ENCODE data around the gene UBE4A. TPM values are rescaled to one million over a fixed set of nuclear protein-coding genes. Genes with fewer than 3 reads are reported as not detected.
A peak's percentile ranks its signal among the peaks of the same experiment; 100 is the strongest.

Gene UBE4A
- polyA plus RNA-seq, 3 donors: 34.5 to 50.0 (median 48.0) TPM

DNA sequence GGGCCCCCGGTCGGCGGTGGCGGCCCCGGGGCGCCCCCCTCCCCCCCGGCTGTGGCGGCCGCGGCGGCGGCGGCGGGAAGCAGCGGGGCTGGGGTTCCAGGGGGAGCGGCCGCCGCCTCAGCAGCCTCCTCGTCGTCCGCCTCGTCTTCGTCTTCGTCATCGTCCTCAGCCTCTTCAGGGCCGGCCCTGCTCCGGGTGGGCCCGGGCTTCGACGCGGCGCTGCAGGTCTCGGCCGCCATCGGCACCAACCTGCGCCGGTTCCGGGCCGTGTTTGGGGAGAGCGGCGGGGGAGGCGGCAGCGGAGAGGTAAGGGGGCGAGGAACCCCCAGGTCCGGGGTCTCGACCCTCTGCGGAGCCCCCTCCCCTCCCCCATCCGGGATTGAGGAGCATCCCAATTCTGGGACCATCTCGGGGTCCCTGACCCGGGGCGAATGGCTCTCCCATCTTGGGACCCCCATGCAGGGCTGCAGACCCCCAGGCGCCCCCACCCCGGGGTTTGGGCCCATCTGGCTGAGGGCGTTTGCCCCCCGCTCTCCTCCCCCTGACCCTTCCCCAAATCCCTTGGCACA is 77.3 kb downstream of the UBE4A start:
- DNase-seq: no peak

DNA sequence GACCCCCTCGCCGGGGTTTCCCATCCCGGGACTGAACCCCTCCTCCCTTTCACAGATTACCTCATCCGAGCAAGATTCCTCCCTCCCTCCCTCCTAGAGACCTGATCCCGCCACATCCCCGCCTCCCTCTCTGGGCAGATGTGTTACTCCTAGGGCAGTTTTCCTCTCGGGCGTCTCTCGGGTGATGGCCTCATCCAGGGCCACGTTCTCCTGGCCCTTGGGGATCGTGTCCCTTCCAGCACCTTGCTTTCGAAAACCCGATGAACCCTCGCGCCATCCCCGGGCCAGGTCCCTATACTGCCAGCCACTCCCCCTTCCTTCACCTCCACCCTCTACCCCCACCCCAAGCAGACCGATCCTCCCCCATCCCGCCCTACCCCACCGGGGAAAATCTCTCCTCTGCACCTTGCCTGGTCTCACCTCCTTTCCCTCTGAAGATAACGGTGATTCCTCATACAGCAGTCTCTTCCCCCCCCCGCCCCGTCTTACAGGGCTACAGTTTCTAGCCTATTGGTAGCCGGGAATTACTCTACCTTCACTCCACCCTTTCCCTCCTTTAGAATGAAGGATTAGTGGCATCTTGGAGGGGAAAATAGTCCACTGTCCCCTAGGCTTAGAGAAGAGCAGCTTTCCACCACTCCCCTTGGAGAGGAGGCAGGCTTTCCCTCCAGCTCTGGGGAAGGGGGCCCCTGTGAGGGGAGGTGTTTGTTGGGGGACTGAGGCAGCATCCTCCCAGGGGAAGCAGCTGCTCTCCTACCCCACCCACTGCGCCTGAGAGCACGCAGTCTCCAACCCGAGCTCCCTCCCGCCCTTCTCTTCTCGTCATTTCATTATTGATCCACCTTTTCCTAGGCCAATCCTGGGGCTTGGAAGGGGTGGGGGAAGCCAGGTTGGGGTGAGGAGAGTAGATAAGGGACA is 78.1 kb downstream of the UBE4A start:
- DNase-seq: peak; percentile 60

DNA sequence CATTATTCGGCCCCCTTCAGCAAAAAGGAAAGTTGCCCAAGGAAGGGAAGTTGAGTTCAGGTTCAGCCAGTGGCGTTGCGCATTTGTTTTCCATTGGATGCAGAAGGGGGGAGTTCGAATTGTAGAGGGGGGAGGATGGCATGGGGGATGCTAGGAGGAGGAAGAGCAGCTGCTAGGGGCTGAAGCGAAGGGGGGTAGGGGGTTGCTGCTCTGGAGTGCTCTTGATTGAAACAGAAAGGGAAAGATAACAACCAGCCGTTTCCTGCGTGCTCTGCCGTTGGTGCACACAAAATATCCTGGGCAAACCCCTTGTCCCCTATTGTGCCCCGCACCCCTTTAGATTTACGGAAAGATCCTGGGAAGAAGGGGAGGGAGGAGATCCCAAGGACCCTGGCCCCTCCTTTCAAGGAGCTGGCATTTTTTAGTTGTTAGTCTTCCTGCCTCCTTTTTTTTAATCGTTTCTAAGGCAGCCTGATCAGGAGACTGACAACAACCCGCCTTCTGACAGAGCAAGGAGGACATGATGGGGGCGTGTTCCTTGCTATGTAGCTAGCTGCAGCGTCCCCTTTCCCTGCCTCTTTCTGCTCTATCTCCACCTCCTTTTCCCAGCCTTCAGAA is 79.0 kb downstream of the UBE4A start:
- peak; percentile 77 for DNase-seq

DNA sequence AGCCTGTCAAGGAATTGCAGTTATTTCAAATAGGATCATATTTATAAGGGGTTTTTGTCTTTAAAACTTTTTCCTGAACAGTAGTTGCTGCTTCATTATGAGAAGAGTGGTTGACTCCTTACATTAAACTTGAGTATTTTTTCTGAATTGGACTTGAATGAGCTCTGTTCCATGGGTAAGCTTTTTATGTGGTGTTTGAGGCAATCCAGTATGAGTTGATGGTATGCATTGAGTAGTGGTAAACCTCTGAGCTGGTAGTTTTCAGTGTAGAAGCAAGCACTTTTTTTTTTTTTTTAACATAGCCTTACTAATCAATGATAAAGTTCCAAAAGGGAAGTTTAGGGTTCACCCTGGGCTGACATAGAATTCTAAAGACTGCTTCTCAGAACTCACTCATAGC is 80.2 kb downstream of the UBE4A start:
- no peak for DNase-seq

DNA sequence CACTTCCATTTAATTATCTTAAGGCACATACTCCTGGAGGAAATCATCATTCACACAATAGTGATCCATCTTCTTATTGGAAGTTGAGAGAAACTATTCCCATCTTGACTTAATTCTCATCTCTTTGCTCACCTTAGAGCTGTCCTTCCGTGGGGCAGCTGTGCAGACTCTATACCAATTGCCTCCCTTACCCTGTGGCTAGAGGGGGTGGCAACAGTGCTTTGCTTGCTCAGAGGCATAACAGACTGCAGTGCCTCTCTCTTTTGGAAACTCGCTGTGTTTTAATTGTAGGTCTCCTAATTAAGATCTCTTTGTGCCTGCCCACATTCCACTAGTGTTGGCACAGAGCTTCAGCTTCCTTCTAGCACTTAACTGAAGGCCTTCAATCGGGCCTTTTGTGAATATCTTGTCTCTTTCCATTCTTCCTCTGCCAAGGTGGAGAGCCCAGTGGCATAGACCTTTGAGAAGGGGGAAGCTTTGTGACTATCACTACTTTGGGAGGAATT is 82.4 kb downstream of the UBE4A start:
- DNase-seq: no peak

DNA sequence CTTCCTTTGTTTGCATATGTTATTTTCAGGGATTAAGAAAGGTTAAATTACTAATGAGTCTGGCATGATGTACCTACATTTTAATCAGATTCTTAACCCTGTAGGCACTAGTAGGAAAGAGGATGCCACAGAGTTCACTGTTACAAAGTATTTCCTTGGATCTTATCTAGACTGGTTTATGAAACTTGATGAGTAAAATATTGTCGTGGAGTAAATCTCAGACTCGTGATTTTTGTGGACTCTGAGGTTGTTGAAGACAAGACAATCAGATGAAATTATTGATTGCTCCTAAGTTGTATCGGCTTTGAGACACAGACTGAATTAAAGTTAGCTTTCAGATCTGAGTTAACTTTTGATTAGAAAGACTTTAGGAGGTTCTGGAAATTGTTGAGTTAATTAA is 82.9 kb downstream of the UBE4A start:
- DNase-seq: no peak

DNA sequence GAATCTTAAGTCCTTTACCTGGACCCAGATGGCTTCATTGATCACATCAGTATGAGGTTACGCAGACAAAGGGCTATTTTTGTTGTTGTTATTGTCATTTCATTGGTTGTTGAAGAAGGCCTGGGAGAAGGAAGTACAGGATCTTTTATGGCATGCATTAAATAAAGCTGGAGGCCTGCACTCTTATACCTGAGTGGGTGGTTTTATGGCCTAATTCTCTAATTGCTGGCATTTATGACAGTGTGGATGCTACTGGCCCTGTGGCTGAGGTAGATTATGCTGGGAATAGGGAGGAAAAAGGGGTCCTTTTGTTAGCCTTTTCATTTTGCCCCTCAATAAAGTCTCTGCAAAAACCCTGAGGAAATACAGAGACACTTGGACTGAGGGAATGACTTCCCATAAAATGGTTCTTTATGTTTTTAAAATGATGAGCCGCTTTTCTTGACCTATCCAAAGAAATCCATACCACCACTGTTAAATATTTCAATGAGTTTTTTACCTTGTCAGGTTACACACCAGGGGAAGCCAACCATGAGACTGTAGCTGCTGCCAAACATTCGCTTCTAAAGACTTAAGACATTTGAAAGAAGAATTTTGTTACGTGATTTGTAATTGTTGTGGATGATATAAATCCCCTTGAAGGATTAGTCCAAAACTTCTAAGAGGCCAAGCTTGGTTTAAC is 83.6 kb downstream of the UBE4A start:
- no peak for DNase-seq

DNA sequence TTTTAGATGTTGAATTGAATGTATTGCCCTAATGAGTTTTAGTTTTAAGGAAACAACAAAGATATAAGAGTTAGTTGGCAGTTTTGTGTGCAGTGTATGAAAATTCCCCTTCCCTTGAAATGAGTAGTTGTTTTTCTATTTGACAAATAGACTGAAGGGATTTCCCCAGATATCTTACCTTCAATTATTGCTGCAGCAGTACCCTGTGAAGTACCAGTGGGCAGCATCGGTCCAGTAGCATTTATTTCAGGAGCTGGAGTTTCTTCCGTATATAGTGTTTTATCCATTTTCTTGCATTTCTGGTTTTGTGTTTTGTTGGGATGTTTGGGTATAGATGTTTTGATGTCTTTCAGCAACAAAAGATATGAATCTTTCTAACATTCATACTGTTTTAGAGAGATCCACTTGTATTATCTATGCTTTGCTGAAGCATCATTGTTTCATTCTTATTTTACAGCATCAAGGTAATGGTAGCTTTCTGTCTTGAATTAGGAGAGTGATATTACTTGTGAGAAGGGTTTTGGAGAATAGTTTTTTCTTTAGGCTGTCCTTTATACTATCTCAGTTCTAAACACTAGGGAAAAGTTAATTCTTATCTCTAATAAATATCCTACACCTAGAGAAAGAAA is 84.3 kb downstream of the UBE4A start:
- DNase-seq: no peak

DNA sequence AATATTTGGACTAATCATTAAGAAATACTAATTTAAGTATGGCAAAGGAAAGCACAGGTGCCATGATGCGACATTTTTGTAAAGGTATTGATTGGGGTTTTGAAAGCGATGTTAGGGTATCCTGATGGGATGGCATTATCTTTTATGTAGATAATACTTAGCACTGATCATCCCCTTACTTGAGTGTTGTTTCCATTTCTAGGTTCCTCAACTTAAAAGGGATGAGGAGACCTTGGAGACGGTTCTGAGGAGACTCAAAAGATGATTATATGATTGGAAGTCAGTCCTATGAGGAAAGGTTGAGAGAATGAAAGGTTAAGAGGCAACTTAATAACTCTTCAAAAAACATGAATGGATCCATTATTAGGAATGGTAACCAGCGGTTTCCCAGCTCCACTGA is 88.0 kb downstream of the UBE4A start:
- DNase-seq: no peak

DNA sequence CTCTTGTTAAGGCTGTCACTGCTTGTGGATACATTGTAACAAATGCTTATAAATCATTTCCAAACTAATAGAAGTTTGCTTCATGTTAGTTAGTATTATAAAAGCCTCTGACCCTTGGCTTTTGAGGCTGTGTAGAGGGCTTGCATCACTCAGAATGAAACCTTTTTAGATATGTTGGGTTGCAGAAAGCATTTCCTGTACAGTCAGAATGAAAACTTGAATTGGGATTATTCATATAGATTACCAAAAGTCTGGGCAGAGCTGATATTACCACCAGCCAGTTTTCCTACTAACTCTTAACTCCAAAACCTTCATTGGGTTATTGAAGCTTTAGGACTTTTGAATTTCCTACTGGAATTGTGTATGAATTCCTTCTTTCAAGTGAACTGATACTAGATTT is 88.9 kb downstream of the UBE4A start:
- DNase-seq: no peak

Other genes starting within 250 kb of the UBE4A start
- gene SCN4B, start 206.8 kb upstream of the UBE4A start, polyA plus RNA-seq (ENCODE audit: insufficient read length in 3 of 3): 1 to 10 TPM; 1.4 to 2.5 (median 1.4) TPM
- gene SCN2B, start 183.0 kb upstream of the UBE4A start, polyA plus RNA-seq (ENCODE audit: insufficient read length in 3 of 3): 1 to 10 TPM; 3.7 to 4.9 (median 4.9) TPM
- gene JAML, start 134.6 kb upstream of the UBE4A start, polyA plus RNA-seq (ENCODE audit: insufficient read length in 3 of 3): 1 to 10 TPM; 1.8 to 3.0 (median 2.4) TPM
- 1 to 10 TPM; 4.5 to 7.6 (median 5.5) TPM for gene MPZL3, start 107.2 kb upstream of the UBE4A start, polyA plus RNA-seq (ENCODE audit: insufficient read length in 3 of 3)
- gene MPZL2, start 95.3 kb upstream of the UBE4A start, polyA plus RNA-seq (ENCODE audit: insufficient read length in 3 of 3): 10 to 100 TPM; 17.1 to 26.3 (median 25.6) TPM
- under 1 TPM; 0.27 to 0.52 (median 0.36) TPM for gene CD3E, start 54.9 kb upstream of the UBE4A start, polyA plus RNA-seq (ENCODE audit: insufficient read length in 3 of 3)
- gene CD3D, start 16.9 kb upstream of the UBE4A start, polyA plus RNA-seq (ENCODE audit: insufficient read length in 3 of 3): under 1 TPM in 1 of 3 donors, not detected in 2; 0.20 TPM
- under 1 TPM; 0.20 to 0.52 (median 0.29) TPM for gene CD3G, start 15.3 kb upstream of the UBE4A start, polyA plus RNA-seq (ENCODE audit: insufficient read length in 3 of 3)
- gene ATP5MG, start 42.0 kb downstream of the UBE4A start, polyA plus RNA-seq (ENCODE audit: insufficient read length in 3 of 3): 100 to 1,000 TPM; 417 to 493 (median 431) TPM
- 10 to 100 TPM; 41.5 to 54.5 (median 52.9) TPM for gene KMT2A, start 76.9 kb downstream of the UBE4A start, polyA plus RNA-seq (ENCODE audit: insufficient read length in 3 of 3)
- 1 to 10 TPM; 1.8 to 2.9 (median 2.6) TPM for gene TTC36, start 167.9 kb downstream of the UBE4A start, polyA plus RNA-seq (ENCODE audit: insufficient read length in 3 of 3)
- 10 to 100 TPM; 31.7 to 42.8 (median 33.9) TPM for gene TMEM25, start 171.6 kb downstream of the UBE4A start, polyA plus RNA-seq (ENCODE audit: insufficient read length in 3 of 3)
- 10 to 100 TPM; 43.7 to 54.2 (median 47.7) TPM for gene IFT46, start 206.3 kb downstream of the UBE4A start, polyA plus RNA-seq (ENCODE audit: insufficient read length in 3 of 3)
- 100 to 1,000 TPM; 152 to 180 (median 176) TPM for gene ARCN1, start 212.8 kb downstream of the UBE4A start, polyA plus RNA-seq (ENCODE audit: insufficient read length in 3 of 3)
- gene PHLDB1, start 248.0 kb downstream of the UBE4A start, polyA plus RNA-seq (ENCODE audit: insufficient read length in 3 of 3): 100 to 1,000 TPM; 124 to 204 (median 185) TPM

Data from renal pelvis (tissue), 4 donors.